RWPE2 (cell line): ENCODE data around the gene CES3.
"Not testable (repeated sequence)": the region's sequence is repeated elsewhere in the genome, so short reads cannot be mapped to it uniquely, and the experiment has no call there.

Experiments used
- ATAC-seq: fragments of 200-7000 bp; cut with Tn5 transposase; 3 replicates; pipeline ENCODE4 v1.9.1; 2021; ENCODE audit warnings: low read depth
- DNase-seq: peaks from one replicate; pipeline ENCODE4 v3.0.0-alpha.2; 2020; ENCODE audit warnings: low spot score
- H3K27ac ChIP-seq: fragments of 450-650 bp; 2 replicates; pipeline ENCODE4 v1.5.1; 2017; ENCODE audit warnings: mild to moderate bottlenecking; ENCODE audit not compliant: poor library complexity, severe bottlenecking
- H3K27me3 ChIP-seq: fragments of 250-450 bp; sonication (Bioruptor Pico); 2 replicates; pipeline ENCODE4 v1.5.1; 2021; ENCODE audit warnings: mild to moderate bottlenecking, moderate library complexity; ENCODE audit not compliant: insufficient read depth, poor library complexity, severe bottlenecking
- H3K36me3 ChIP-seq: fragments of 250-450 bp; sonication (Bioruptor Pico); 2 replicates; pipeline ENCODE4 v1.5.1; 2020; ENCODE audit warnings: low read depth, mild to moderate bottlenecking, moderate library complexity
- H3K4me1 ChIP-seq: fragments of 250-450 bp; sonication (Bioruptor Pico); 2 replicates; pipeline ENCODE4 v1.5.1; 2021; ENCODE audit warnings: mild to moderate bottlenecking, moderate library complexity; ENCODE audit not compliant: insufficient read depth, poor library complexity, severe bottlenecking
- H3K4me3 ChIP-seq: fragments of 250-450 bp; sonication (Bioruptor Pico); 2 replicates; pipeline ENCODE4 v1.5.1; 2021; ENCODE audit warnings: mild to moderate bottlenecking, moderate library complexity; ENCODE audit not compliant: severe bottlenecking
- H3K9me3 ChIP-seq: fragments of 250-450 bp; sonication (Bioruptor Pico); 2 replicates; pipeline ENCODE4 v1.5.1; 2021; ENCODE audit warnings: mild to moderate bottlenecking, moderate library complexity; ENCODE audit not compliant: severe bottlenecking
- TF ChIP-seq, protein P1 (sequence below): fragments of 450-650 bp; IDR thresholded peaks from one replicate; pipeline ENCODE4 v1.5.1; 2017; ENCODE audit warnings: mild to moderate bottlenecking, moderate library complexity; ENCODE audit not compliant: poor library complexity, severe bottlenecking

The CES3 gene

GRCh38 chr16:66939366-66939765, 21.7 kb upstream of the CES3 start:
- Histone ChIP-seq H3K36me3 (peaks cover 60% of the 10 kb centered on the region), H3K4me3 (no peak overlapping the region), H3K9me3 (no peaks in the 10 kb centered on the region), H3K4me1 (peaks cover 4% of the 10 kb centered on the region), H3K27ac (no peak overlapping the region), H3K27me3 (no peaks in the 10 kb centered on the region)
- ATAC-seq, result no peak
- TF ChIP-seq, protein P1, sequence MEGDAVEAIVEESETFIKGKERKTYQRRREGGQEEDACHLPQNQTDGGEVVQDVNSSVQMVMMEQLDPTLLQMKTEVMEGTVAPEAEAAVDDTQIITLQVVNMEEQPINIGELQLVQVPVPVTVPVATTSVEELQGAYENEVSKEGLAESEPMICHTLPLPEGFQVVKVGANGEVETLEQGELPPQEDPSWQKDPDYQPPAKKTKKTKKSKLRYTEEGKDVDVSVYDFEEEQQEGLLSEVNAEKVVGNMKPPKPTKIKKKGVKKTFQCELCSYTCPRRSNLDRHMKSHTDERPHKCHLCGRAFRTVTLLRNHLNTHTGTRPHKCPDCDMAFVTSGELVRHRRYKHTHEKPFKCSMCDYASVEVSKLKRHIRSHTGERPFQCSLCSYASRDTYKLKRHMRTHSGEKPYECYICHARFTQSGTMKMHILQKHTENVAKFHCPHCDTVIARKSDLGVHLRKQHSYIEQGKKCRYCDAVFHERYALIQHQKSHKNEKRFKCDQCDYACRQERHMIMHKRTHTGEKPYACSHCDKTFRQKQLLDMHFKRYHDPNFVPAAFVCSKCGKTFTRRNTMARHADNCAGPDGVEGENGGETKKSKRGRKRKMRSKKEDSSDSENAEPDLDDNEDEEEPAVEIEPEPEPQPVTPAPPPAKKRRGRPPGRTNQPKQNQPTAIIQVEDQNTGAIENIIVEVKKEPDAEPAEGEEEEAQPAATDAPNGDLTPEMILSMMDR, result no peak
- no peak for DNase-seq

- no peak overlapping the region for H3K27ac ChIP-seq
Measured at GRCh38 chr16:66940236-66940635, 20.8 kb upstream of the CES3 start.

GRCh38 chr16:66942981-66943380, 18.1 kb upstream of the CES3 start:
- Histone ChIP-seq H3K4me1 (no peaks in the 10 kb centered on the region), H3K27me3 (no peaks in the 10 kb centered on the region), H3K36me3 (peaks cover 50% of the 10 kb centered on the region)

More at GRCh38 chr16:66940236-66940635, 20.8 kb upstream of the CES3 start:
- TF ChIP-seq, protein P1, result no peak
- Histone ChIP-seq H3K9me3 (no peaks in the 10 kb centered on the region), H3K27me3 (no peaks in the 10 kb centered on the region), H3K4me1 (peaks cover 4% of the 10 kb centered on the region), H3K4me3 (no peak overlapping the region), H3K36me3 (peaks cover 60% of the 10 kb centered on the region)
- ATAC-seq (no peak), DNase-seq (no peak)

DNA sequence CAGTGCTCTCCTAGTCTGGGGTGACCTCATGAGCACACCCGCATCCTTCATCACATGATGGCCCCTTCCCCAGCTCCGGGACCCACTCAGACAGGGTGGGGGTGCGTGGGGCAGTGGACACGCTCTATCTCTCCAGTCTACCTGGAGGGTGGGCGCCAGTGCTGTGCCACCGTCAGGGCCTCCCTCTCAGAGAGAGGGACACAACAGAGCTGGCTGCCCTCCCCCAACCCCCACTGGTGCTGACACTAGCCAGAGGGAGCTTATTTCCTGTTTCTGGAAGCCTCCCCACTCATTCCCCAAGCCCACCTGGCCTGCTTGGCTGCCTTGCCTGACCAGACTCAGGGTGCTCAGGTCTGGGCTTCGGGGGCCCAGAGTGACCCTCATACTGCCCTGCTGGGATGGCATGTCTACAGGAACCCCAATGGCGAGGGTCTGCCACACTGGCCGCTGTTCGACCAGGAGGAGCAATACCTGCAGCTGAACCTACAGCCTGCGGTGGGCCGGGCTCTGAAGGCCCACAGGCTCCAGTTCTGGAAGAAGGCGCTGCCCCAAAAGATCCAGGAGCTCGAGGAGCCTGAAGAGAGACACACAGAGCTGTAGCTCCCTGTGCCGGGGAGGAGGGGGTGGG, 17.5 kb upstream of the CES3 start:
- DNase-seq (no peak), ATAC-seq (no peak)
- no peaks in the 10 kb centered on the region for H3K27me3 ChIP-seq
- H3K4me3 ChIP-seq, result no peak overlapping the region
- H3K4me1 ChIP-seq, result no peaks in the 10 kb centered on the region
- H3K9me3 ChIP-seq, result no peaks in the 10 kb centered on the region
- TF ChIP-seq, protein P1, result no peak
- peaks cover 45% of the 10 kb centered on the region for H3K36me3 ChIP-seq
- no peak overlapping the region for H3K27ac ChIP-seq

More at GRCh38 chr16:66942981-66943380, 18.1 kb upstream of the CES3 start:
- Histone ChIP-seq H3K9me3 (no peaks in the 10 kb centered on the region), H3K4me3 (no peak overlapping the region), H3K27ac (no peak overlapping the region)
- DNase-seq (no peak), ATAC-seq (no peak)
- TF ChIP-seq, protein P1, result no peak

GRCh38 chr16:66944054-66944441, 17.0 kb upstream of the CES3 start:
- no peaks in the 10 kb centered on the region for H3K4me1 ChIP-seq
- ATAC-seq (no peak), DNase-seq (no peak)
- no peaks in the 10 kb centered on the region for H3K27me3 ChIP-seq
- no peaks in the 10 kb centered on the region for H3K9me3 ChIP-seq
- H3K36me3 ChIP-seq, result peaks cover 40% of the 10 kb centered on the region
- TF ChIP-seq, protein P1, result no peak
- no peak overlapping the region for H3K4me3 ChIP-seq
- H3K27ac ChIP-seq, result no peak overlapping the region

- H3K27ac ChIP-seq, DNase-seq, H3K4me3 ChIP-seq, ATAC-seq, H3K4me1 ChIP-seq, H3K9me3 ChIP-seq, H3K27me3 ChIP-seq: not testable (repeated sequence)
- peaks cover 30% of the 10 kb centered on the region for H3K36me3 ChIP-seq
Measured at GRCh38 chr16:66944971-66945370, 16.1 kb upstream of the CES3 start.
